Right lobe of liver (tissue), 6 donors: ENCODE measurements around the gene LHX6. TPM values are rescaled to one million over a fixed set of nuclear protein-coding genes. Genes with fewer than 3 reads are reported as not detected.

Source experiments
- ATAC-seq, 4 donors: fragments of 200-7000 bp; cut with Tn5 transposase; one replicate each; pipeline ENCODE4 v1.9.1; 2020; ENCODE audit warnings: mild to moderate bottlenecking in 4 of 4, moderate library complexity in 4 of 4
- DNase-seq, 3 donors: peaks; one replicate each; pipeline ENCODE4 v3.0.0-alpha.2; 2020
- H3K27ac ChIP-seq, 3 donors: fragments of 200-600 bp; one replicate each; pipeline ENCODE4 v1.8.0; 2022
- H3K27me3 ChIP-seq, 2 donors: fragments of 200-600 bp; one replicate each; pipeline ENCODE4 v1.8.0; 2022
- H3K36me3 ChIP-seq, 4 donors: fragments of 200-600 bp; sonication (generic) in 1 of 4; one replicate each; pipeline versions ENCODE4 v1.5.1 to v1.8.0; 2017 to 2022; ENCODE audit warnings: control low read depth in 1 of 4
- H3K4me1 ChIP-seq, 4 donors: fragments of 200-600 bp; sonication (generic) in 1 of 4; one replicate each; pipeline versions ENCODE4 v1.5.1 to v1.8.0; 2017 to 2022; ENCODE audit warnings: control low read depth in 1 of 4
- H3K4me3 ChIP-seq, 3 donors: fragments of 200-600 bp; one replicate each; pipeline ENCODE4 v1.8.0; 2022
- H3K9me3 ChIP-seq, 4 donors: fragments of 200-600 bp; sonication (generic) in 1 of 4; one replicate each; pipeline versions ENCODE4 v1.5.1 to v1.8.0; 2017 to 2022; ENCODE audit warnings: control low read depth in 1 of 4
- CTCF ChIP-seq, 4 donors: fragments of 200-600 bp in 3 of 4; fragments of 450-650 bp in 1 of 4; IDR thresholded peaks; one replicate each; pipeline versions ENCODE4 v1.5.1 to v1.8.0; 2016 to 2022; ENCODE audit warnings: antibody characterized with exemption in 4 of 4, mild to moderate bottlenecking in 2 of 4
- POLR2A ChIP-seq: fragments of 450-650 bp; IDR thresholded peaks from one replicate; pipeline ENCODE4 v1.6.1; 2017; ENCODE audit warnings: antibody characterized with exemption, mild to moderate bottlenecking
- WGBS: methylation state at CpG from one replicate; pipeline ENCODE4 v1.1.6; 2018; ENCODE audit warnings: low coverage, low lambda C conversion rate; ENCODE audit not compliant: insufficient coverage; ENCODE audit errors: missing lambda C conversion rate; 5-methylcytosine and 5-hydroxymethylcytosine counted together
- intact Hi-C, 2 donors: fragments of 100-400 bp; cut with DNase I; formaldehyde crosslinking; loops; one replicate each; pipeline versions ENCODE4 v1.11.2 to v1.14.1; 2022
- total RNA-seq, 6 experiments: library from RNA; depleted of rRNA in 2 of 6; stranded (reverse); fragments of >200 nt in 2 of 6; fragmentation: NEBNext Ultra II Directional in 3 of 6; extraction: Animal tissue kit (Norgen Biotek cat#: 25700) in 3 of 6; gene quantifications; one replicate each; pipeline versions ENCODE4 v1.1.0 to v1.2.4, GENCODE V29; 2016 to 2023
- donor health status: DM: no; HTN: yes; CAD: no.
- donor health status: DM: no; HTN: no; CAD: no.
- donor health status: DM: no; HTN: no; CAD: no.
- donor health status: DM: no; HTN: yes; CAD: no.
- donor health status: DM: no; HTN: yes; CAD: no.

LHX6 gene
- total RNA-seq, 6 experiments from 2014 or later = 0.20 to 0.51 (median 0.32) TPM

DNA sequence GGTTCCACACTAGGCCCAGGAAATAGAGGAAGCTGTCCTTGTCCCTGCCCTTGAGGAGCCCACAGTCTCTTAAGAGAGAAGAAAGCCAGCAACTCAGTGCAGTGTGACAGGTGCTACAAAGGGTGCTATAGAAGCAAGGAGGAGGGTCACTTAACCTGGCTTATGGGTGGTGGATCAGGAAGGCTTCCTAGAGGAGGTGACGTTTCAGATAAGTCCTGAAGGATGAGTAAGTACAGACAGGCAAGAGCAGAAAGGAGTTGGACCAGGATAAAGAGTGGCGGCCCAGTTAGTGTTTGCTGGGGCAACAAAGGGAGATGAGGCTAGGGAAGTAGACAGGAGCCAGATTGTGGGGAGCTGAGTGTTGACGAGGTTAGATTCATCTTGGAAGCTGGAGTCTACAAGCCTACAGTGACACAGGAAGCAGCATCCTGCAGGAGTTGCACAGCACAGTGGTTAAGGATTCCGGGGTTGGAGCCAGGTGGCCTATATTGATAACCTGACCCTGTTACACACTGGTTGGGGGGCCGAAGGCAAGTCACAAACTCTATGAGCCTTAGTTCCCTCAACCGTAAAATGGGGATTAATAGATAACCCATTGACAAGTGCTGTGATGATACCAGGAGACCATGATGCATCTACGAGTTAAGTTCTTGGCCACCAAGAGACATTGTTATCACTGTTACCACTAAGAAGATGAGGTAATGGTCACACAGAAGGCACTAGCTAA lies 5.4 kb upstream of the LHX6 start:
- TF ChIP-seq CTCF (IDR thresholded peaks at IDR 0.05) = no peak
- no peak for TF ChIP-seq POLR2A
- ATAC-seq (no peak), DNase-seq (no peak)
- Histone ChIP-seq H3K4me1 (no peaks in the 10 kb centered on the region), H3K27me3 (no peaks in the 10 kb centered on the region), H3K4me3 (no peak overlapping the region), H3K27ac (no peak overlapping the region), H3K36me3 (peaks cover 0 to 3% (median 0%) of the 10 kb centered on the region in 4 donors), H3K9me3 (no peaks in the 10 kb centered on the region)
- intact Hi-C loops = no loop called here
- WGBS = 82% methylated on average over 5 of the region's 7 CpGs

DNA sequence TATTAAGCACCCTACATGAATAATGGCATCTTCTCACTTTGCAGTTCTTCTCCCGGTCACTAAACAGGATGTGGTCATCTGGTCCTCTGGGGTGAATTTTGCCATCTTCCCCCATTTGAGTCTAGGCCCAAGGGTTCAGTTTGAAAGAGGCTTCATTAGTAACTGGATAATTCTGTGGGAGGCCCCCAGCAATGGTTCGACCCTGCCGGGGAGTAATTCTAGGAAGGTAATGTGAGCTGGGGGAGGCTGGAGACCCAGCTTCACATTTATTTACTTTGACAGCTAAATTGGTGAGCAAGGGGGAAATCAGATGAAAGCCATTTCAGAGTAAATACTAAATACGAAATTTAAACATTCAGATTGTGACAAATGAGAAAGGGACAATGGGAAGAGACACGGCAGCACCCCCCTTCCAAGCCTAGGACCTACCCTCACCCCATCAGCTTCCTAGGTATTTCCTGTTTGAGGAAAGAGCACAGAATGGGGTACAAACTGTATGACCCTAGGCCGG lies 4.1 kb upstream of the LHX6 start:
- Histone ChIP-seq H3K27me3 (peaks cover 0 to 4% of the 10 kb centered on the region in 2 donors), H3K9me3 (no peaks in the 10 kb centered on the region), H3K4me1 (peaks cover 0 to 7% (median 0%) of the 10 kb centered on the region in 4 donors), H3K27ac (no peak overlapping the region), H3K36me3 (no peaks in the 10 kb centered on the region), H3K4me3 (no peak overlapping the region)
- WGBS = 61% methylated on average over 5 of the region's 6 CpGs
- intact Hi-C loops = no loop called here
- DNase-seq = no peak
- no peak for ATAC-seq
- TF ChIP-seq POLR2A = no peak
- no peak for TF ChIP-seq CTCF (IDR thresholded peaks at IDR 0.05)

DNA sequence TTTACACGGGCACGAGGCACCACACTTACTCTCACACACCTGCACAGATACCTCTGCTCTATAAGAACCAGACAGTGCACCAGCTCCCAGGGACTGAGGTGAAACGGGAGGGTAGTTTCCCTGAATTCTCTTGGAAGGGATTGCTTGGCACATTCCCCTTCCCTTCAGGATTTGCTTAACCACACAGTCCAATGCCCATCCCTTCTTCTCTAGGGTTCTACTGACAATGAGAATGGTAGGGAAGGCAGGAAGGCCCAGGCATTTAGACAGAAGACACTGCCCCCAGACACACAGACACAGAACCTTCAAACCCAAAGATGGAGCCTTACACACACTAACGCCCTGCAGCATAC lies 704 bp upstream of the LHX6 start:
- 52% methylated on average over 4 of the region's 4 CpGs for WGBS
- no peaks in the 10 kb centered on the region for H3K9me3 ChIP-seq

DNA sequence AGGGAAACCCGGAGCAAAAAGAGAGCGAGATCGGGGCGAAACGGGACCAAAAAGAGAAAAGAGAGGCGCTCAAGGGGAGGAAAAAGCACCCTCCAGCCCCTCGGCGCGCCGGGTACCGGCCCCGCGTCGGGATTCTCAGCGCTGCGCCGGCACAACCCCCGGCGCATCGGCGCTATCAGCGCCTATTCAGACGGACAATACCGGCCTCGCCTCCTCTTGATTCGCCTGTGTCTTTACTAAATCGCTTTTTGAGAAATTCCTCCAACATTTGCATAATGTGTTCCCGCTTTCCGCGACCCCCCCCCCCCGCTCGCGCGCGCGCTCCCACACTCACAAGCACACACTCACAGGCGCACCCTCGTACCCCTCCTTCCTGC lies 578 bp downstream of the LHX6 start:
- DNase-seq (no peak), ATAC-seq (no peak)
- H3K27me3 ChIP-seq = peaks cover 0 to 16% of the 10 kb centered on the region in 2 donors
- WGBS = 6% methylated on average over 15 of the region's 38 CpGs
- peak overlapping the region in 1 of 3 donors; percentile 21 for H3K4me3 ChIP-seq
- H3K27ac ChIP-seq = no peak overlapping the region
- no peaks in the 10 kb centered on the region for H3K36me3 ChIP-seq
- intact Hi-C loops = no loop called here
- TF ChIP-seq POLR2A (no peak), CTCF (IDR thresholded peaks at IDR 0.05) (no peak)
- peaks cover 0 to 27% (median 0%) of the 10 kb centered on the region in 4 donors for H3K4me1 ChIP-seq
- H3K9me3 ChIP-seq = no peaks in the 10 kb centered on the region

More for the DNA sequence above, 704 bp upstream of the LHX6 start:
- Histone ChIP-seq H3K4me3 (no peak overlapping the region), H3K36me3 (no peaks in the 10 kb centered on the region), H3K27ac (no peak overlapping the region), H3K4me1 (peaks cover 0 to 27% (median 0%) of the 10 kb centered on the region in 4 donors), H3K27me3 (peaks cover 0 to 16% of the 10 kb centered on the region in 2 donors)
- intact Hi-C loops = no loop called here
- ATAC-seq (no peak), DNase-seq (no peak)
- TF ChIP-seq POLR2A (no peak), CTCF (IDR thresholded peaks at IDR 0.05) (no peak)
